HG02763 (cell line): ENCODE measurements around the gene RAB9B.
"Not testable (repeated sequence)": the region's sequence is repeated elsewhere in the genome, so short reads cannot be mapped to it uniquely, and the experiment has no call there.

Experiments
- ATAC-seq: cut with Tn5 transposase; IDR thresholded peaks from one replicate; pipeline ENCODE4 v1.9.1; 2021; ENCODE audit warnings: mild to moderate bottlenecking, moderate library complexity; ENCODE audit not compliant: unreplicated experiment

The RAB9B gene

DNA sequence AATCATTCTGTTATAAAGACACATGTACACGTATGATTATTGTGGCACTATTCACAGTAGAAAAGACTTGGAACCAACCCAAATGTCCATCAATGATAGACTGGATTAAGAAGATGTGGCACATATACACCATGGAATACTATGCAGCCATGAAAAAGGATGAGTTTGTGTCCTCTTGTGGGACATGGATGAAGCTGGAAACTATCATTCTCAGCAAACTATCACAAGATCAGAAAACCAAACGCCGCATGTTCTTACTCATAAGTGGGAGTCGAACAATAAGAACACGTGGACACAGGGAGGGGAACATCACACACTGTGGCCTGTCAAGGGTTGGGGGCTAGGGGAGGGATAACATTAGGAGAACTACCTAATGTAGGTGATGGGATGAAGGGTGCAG, 15.0 kb downstream of the RAB9B start:
- ATAC-seq: not testable (repeated sequence)

DNA sequence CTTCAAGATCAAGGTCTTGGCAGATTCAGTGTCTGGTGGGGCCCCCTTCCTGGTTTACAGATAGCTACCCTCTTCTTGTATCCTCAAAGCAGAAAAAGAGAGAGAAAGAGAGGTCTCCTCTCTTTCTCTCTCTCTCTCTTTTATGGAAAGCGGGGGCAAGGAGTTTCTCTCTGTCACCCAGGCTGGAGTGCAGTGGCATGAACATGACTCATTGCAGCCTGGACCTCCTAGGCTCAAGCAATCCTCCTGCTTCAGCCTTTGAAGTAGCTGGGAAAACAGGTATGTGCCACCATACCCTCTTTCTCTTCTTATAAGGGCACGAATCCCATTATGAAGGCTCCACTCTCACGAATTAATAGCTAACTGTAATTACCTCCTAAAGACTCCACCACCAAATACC, 20.2 kb downstream of the RAB9B start:
- ATAC-seq: no peak

DNA sequence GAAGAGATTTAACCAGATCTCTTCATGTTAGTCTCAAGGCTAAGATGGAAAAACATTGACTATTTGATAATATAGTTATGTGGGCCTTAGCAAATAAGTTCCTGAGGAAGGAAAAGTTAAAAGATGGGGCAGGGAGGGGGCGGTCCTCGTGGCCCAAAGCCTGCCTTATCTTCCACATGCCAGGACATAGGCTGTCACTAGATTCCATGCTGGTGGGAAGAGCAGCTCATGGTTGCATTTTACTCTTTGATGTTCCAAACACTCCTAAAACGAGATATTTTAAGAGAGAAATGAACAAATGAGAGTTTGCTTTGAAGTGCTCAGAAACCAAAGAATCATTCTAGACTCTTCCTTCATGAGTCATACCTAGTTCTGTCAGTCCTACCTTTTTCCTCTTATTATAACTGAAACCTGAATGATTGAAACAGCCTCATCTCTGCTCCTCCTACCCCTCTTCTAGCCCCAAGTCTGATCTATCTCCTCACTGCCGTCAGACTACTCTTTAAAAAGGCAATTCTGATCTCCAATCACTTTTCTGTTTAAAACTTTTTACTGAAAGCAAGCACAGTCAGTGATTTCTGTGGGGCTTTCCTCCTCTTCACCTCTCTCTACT, 25.1 kb downstream of the RAB9B start:
- no peak for ATAC-seq

DNA sequence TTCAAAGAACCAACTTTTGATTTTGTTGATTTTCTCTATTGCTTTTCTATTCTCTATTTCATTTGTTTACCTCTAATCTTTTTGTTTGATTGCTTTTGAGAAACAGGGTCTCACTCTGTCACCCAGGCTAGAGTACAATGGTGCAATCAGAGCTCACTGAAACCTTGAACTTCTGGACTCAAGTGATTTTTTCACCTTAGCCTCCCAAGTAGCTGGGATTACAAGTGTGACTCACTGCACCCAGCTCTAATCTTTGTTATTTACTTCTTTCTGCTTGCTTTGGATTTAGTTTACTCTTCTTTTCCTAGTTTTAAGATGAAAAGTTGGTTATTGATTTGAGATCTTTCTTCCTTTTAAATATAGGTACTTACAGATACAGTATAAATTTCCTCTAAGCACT, 26.2 kb downstream of the RAB9B start:
- ATAC-seq: no peak

DNA sequence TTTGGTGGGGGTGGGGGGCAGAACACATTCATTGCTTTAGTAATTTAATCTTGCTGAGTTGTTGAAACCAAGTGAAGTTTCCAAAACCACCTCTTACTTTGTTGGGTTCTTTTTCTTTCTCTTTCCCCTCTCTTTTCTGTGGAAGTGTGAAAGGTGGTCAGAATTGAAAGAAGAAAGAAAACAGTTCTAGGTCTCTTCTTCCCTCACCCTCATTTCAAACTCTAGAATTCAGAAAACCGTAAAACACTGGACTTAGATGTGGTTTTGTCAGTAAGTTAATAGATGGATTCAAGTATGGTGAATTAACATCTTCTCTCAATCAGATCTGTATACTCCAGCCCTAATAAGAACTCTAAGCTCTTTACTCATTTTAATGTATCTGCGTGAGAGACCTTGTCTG, 31.7 kb downstream of the RAB9B start:
- ATAC-seq: no peak

DNA sequence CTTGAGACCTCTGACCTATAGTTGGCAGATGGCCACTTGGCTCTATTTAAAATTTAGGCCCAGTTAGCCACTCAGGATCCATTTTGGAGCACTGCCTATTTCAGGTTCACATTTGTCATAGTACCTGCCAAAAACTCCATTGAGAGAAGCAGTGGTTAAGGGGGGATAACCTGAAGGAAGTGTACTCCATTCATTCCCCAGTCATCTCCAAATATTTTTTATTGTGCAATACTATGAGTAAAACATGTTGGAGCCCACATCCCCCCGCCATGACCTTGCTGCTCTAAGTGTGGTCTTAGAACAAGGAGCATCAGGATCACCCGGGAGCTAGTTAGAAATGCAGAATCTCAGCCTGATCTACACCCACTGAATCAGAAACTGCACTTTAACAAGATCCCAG, 34.4 kb downstream of the RAB9B start:
- ATAC-seq: no peak

DNA sequence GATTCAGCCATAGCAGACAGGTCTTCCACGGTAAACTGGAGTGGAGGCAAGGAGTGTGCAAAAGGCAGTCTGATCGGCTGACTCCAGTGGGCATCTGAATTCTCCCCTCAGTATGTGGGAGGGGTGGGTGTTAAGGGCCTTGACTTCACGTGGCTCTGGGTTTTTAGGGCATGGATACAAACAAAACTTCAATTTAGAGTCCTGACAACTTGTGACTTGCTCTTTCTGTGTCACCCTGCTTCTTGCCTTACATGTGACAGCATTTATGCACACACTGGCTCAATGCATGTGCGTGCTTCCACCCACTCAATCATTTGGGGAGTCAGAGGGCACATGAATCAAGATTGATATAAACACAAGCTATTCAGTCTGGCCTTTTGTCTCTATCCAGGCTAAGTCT, 37.9 kb downstream of the RAB9B start:
- no peak for ATAC-seq

DNA sequence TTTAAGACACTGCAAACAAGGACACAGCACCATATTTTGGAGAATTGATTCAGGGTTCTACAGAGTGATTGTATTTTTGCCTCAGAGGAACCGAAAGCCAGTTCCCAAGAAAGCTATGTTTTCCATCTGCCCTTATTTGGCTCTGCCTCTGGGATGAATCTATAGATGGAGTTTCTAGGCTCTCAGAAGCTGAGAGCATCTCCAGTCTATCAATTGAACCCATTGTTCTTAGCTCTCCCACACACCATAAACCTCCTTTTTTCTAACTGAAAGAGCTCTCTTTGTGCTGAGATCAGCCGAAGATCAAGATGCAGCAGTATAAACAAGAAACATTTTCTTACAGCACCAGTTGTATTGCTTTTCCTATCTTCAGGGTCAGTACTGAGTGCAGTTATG, 38.5 kb downstream of the RAB9B start:
- ATAC-seq: no peak

DNA sequence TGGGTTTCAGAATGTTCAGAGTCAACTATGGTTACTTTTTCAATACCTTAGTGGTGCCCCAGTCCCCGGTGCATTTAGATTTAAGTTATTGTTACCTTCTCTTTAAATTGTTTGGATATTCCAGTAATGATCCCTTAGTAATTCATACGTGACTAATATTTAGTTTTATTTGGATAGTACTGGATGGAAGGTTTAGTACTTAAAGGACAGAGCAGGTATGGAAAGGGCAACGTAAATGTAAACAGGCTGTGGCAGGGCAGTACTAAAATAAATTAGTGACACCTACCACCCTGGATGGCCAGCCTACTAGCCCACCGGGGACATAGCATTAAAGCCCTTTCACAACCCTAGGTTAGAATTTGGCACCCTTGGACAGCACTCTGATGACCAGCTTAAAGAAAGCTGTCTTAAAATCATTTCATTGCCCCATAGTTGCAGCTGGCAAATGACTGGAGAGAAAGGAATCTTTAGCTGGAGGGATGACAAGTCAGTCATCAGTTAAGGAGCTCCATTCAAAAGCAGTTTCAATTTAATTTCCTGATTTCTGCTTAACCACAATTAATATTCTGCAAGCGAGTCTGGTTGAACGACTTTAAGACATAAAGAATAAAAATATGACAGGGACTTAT, 39.0 kb downstream of the RAB9B start:
- ATAC-seq: no peak

DNA sequence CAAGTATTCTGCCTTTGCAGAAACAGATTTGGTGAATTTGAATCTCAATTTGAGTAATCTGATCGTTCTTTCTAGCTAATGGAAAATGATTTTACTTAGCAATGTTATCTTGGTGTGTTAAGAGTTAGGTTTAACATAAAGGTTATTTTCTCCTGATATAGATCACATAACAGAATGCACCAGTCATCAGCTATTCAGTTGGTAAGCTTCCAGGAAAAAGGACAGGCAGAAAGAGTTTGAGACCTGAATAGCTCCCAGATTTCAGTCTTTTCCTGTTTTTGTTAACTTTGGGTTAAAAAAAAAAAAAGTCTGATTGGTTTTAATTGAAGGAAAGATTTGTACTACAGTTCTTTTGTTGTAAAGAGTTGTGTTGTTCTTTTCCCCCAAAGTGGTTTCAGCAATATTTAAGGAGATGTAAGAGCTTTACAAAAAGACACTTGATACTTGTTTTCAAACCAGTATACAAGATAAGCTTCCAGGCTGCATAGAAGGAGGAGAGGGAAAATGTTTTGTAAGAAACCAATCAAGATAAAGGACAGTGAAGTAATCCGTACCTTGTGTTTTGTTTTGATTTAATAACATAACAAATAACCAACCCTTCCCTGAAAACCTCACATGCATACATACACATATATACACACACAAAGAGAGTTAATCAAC, 40.1 kb downstream of the RAB9B start:
- no peak for ATAC-seq

DNA sequence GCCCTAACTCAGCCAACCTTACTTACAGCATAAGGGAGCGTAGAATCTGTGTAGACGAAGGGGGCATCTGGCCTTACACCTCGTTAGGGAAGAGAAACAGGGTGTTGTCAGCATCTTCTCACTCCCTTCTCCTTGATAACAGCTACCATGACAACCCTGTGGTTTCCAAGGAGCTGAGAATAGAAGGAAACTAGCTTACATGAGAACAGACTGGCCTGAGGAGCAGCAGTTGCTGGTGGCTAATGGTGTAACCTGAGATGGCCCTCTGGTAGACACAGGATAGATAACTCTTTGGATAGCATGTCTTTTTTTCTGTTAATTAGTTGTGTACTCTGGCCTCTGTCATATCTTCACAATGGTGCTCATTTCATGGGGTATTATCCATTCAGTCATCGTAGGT, 40.8 kb downstream of the RAB9B start:
- ATAC-seq: no peak

DNA sequence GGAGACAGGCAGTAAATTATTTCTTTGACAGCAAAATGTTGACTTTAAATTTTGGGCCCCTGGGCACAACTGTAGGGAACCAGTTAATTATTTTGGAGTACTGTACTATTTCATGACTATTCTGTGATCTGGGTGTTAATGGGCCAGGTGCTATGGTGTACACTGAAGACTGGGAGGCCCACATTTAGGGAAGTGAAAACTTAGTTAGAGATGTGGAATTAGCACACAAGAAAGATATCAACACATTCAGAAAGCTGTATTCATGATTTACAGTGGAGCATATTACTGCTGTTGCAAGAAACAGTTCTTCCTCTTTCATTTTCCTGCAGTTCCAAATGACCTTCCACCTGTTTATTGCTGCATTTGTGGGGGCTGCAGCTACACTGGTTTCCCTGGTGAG, 43.1 kb downstream of the RAB9B start:
- no peak for ATAC-seq

DNA sequence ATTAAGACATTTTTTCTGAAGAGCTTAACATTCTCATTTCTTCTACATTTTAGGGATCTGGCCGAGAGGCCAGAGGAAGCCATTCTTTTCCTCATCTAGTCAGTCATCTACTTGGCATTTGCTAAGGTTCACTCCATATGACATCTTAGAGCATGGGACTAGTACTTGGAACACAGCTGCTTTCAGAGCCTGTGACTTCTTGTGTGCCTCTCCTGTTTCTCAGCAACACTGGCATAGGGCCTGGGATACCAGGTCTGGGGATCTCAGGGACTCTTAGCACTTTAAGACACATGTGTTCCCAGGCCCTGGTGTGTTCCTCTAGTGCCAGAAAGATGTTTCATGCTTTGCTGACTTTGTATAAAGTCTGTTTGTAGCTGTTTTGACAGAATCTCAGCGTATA, 48.1 kb downstream of the RAB9B start:
- no peak for ATAC-seq

DNA sequence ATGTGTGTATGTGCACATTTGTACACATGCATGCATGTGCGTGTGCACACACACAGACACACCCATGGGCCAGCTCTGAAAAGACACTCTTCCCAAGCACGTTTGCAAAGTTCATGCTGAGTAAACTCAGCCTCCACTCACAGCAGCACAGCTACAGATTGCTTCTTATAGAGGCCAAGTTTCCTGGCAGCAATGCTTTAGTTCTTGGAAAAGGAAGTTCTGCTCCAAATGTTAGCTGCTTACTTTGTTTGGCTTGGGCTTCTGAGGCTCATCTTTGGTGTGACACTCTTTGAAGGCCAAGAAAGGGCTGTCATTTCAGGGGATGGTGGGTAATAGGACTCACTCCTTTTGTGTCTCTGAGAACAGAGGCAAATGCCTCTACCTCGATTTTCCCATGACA, 48.9 kb downstream of the RAB9B start:
- ATAC-seq: no peak

DNA sequence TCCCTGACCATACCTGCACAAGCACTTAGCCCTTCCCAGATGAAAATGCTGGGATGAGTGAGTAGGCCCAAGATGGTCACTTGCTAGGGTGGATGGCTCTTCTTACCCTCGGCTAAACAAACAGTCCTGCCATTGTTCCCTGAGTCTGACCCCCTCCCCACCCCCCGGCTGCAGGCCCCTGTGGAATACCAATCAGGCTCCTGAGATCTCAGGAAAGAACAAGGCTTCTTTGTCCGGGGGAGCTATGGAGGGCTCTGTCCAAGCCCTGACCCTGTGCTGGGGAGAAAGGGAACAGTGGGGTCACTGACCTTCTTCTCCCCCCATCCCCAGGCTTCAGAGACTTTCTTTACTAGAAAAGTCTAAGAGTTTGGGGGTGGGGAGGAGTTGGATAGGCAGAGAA, 49.4 kb downstream of the RAB9B start:
- no peak for ATAC-seq

DNA sequence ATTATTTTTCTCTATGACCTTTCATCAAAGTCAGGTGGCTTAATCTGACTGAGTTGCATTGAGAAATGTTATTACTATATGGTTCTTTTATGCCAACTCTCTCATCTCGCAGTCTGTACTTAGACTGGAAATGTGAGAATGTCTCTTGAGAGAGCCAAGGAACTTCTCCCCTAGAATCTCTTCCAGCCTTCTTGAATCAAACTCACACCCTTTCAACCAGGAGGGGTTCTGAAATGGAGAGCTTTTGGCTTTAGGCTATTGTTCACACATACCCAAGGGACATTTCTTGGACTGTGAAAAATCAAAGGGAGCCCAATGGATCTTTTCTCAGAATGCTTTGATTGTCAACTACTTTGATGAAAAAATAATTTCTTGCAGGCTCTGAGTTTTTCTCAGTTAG, 50.4 kb downstream of the RAB9B start:
- ATAC-seq: no peak

DNA sequence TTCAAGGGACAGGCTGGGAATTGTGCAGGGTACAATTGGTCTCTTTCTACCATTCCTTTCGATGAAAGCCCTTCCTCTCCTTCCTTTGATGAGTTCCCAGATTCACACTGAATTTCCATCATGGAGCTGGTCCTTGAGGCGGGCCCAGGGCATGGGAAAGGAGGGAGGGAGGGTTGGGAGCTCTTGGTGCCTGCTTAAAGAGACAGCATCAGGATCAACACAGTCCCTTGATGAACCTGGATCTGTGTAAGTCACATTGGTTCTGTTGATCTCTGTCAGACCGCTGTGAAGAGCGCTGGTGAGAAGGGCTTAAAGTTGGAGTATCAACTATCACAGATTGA, 51.0 kb downstream of the RAB9B start:
- no peak for ATAC-seq

DNA sequence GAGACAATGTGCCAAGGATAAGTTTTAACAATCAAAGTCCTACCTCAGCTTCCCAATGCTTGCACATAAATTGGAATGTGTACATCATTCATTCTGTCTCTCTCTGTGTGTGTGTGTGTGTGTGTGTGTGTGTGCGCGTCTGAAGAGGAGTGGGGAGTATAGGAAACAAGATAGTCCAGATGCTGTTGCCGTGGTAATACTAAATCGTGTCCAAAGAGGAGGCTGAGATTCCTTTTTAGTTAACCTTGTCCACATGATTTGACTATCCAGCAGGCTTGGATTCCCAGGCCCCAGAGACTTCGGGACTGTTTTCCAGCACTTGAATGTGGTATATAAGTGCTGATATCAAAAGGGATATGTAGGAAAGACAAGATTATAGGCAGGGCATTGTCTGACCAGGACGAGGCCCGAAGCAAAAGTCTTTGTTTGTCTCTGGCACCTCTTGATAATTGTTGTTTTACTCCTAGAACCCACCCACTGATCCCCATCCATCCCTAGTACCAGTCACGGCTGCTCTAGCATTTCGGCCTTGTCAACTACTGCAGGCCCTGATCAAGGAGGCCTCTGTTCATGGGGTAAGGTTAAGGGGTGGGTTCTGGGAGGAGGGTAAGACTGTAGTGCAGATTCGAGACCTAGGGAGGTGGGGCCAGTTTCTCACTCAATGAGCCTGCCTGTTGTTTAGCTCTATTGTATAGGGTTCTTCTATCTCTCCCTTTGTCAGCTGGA, 51.6 kb downstream of the RAB9B start:
- ATAC-seq: no peak

DNA sequence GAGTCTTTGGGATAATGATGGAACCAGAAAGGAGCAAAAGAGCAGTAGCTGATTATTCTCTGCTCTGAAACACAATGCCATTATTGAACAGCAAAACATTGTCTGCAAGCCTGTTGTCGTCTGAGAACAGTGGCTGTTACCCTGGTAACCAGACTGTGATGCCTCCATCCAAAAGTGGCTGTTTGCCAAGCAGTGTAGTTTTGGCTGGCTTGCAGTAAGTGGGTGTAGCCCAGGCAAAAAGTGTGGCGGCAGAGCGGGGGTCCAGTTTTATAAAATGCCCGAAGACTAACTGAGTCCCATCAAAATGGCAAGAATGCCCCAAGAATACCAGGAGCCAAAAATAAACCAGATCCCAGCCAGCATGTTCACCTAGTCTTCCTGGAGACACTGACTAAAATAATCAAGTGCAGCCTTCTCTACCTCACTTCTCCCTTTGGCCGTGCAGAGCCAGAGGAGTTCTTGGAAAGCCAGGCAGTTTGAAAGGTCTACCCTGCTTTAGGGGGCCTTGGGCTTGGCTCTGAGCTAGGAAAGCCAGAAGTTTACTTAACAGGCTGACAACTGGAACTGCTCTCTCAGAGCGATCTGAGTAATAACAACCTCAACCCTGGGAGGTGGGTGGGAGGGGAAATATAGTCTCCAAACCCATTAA, 52.8 kb downstream of the RAB9B start:
- ATAC-seq: no peak

DNA sequence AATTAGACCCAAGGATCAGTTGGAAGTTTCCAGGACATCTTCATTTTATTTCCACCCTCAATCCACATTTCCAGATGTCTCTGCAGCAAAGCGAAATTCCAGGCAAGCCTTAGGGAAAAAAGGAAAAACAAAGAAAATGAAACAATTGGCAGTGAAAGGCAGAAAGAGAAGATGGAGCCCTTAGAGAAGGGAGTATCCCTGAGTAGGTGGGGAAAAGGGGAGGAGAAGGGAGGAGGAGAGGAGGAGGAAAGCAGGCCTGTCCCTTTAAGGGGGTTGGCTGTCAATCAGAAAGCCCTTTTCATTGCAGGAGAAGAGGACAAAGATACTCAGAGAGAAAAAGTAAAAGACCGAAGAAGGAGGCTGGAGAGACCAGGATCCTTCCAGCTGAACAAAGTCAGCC, 55.5 kb downstream of the RAB9B start, which contains the start of gene PLP1:
Gene PLP1, plus strand, starts transcription at position 295 of the 400 bp plus-strand sequence. CDS start 156 bp downstream, outside the sequence.
- no peak for ATAC-seq

DNA sequence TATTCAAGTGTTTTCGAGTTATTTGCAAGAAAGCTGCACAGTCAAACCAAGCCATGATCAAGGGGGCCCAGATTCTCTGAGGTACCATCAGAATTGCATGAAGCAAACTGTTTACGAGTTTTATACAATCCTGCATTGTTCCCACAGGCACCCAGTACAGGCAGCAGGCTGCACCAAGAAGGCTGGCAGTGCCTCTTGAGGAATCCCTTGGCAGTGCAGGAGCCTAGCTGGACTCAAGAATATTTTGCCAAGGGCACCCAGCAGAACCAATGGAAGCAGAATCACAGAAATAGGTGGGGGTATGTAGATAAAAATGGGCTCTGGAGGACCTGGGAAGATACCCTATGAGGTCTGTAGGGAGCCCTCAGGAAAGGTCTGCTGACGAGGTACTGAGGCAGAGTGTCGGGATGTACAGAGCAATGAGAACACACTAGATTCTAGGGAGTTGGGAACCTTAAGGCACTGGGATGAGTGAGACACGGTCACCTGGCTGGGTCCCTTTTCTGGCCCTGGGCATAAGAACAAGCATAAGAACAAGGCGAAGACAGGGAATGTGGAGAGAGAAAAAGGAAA, 57.9 kb downstream of the RAB9B start:
- ATAC-seq: no peak
